GM21619 (cell line): ENCODE data around the gene TTLL5.
"Not testable (repeated sequence)": the region's sequence is repeated elsewhere in the genome, so short reads cannot be mapped to it uniquely, and the experiment has no call there.

ENCODE experiments used
- ATAC-seq: cut with Tn5 transposase; IDR thresholded peaks from one replicate; pipeline ENCODE4 v1.9.1; 2021; ENCODE audit not compliant: unreplicated experiment

The TTLL5 gene

DNA sequence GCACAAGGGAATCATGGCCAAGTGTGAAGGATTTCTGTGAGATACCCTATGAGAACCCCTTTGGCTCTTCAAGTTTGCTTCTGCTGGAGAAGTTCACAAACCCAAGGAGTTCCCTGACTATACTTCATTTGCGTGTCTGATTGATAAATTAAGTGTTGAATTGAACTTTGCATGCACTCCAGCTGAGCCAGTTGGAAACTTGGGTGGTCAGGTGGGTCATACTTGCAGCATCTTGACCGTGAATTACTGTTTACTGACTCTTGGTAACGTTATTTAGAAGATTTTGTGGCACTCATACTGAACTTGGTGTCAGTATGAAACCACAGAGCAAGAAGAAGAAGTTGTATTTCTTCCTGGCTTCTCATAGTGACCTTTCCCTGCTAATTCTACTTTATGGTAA, 243.3 kb downstream of the TTLL5 start:
- ATAC-seq: no peak

DNA sequence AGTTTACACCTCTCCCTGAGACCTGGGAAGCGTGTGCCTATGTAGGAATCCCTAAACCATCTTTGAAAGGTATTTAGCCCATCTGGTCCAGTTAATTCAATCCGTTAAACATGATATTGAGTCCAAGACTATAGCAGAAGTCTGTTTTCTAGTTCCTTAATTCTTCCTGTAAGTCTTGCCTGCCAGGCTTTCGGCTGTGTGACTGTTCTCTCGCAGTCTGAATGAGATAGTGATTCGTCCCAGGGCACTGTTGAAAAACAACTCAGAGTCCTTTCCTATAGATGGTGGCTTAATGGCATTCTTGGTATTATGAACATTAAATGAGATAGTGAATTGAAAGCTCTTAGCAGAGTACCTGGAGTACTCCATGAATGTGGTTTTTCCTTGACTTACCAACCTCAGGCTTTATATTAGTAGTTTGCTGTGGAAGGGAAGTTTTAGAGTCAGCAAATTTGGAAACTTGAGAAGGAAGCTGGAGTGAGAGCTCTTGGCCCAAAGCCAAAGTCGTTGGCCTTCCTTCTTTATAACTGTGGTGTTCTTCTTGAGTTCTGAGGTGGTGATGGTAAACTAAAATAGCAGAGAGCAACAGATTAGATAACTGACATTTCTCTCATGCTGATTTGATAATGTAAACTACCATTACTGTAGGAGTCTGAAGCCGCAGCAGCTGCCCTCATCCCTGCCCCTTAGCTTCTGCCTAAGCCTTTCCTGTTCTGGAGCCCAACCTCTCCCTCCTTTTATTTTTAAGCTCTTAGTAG, 244.3 kb downstream of the TTLL5 start:
- ATAC-seq: no peak

DNA sequence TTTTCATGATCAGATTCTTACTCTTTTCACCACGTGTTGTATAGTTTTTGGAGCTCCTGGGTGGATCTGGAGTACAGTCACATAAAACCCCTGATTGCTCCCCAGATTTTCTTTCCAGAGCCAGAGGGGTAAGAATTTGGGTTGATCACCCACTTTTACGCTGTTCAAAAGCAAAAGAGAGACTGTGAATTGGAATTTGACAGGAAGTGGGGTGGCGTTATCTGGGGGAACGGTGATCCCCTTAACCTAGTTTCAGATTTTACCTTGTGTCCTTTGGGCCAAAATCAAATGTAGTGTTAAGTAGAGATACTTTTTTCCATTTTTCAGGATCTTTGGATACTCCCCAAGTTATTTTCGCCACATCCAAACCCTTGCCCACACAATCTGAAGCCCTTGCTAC, 245.2 kb downstream of the TTLL5 start:
- no peak for ATAC-seq

DNA sequence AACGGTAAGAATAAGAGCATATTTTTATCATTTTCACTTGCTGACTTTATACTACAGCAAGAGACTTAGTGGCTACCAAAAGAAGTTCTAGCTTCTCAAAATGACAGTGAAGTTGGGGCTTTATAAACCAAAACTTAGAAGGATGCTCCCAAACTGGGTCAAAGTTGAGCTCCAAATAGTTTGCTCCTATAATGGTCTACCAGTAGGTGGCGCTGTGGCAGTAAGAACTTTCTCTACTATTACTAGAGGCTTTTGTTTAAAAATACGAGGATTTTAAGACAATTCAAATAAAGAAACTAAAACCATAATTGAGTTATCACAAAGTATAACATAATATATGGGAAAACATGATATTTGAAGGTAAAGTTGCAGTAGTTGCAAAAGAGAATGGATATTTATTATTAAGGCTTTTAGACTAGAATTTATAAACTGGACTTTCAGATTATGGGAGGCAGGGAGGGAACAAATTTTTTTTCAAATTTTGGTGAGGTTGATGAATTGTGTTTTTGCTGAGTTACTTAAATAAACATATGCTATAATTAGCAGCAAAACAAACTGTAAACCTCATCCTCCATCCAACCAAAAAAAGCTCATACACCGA, 245.7 kb downstream of the TTLL5 start:
- ATAC-seq: no peak

DNA sequence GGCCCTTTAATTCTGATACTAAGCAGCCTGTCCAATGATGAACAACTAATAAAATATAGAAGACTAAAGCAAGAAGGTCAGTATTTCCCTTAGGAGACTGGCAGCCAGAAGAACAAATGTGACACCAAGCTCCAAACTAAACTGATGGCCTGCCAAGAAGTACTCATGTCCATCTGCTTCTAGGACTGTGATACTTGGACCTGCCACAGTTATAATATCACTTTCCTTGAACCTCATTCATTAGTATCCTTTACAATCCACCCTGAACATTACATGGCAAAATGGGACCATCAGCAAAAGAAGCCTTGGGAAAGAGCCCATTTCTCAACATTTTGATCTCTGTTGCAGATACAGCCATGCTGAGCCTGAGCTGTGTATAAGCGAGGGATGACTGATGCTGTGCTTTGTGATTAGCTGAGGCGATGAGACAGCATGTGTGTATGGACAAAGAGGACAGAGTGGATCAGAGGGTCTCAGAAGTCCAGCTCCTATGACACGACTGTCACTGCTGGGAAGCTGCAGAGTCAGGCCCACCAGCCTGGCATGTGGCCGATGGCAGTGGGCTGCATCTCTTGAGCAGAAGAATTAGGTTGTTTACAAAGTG, 246.8 kb downstream of the TTLL5 start:
- ATAC-seq: no peak

DNA sequence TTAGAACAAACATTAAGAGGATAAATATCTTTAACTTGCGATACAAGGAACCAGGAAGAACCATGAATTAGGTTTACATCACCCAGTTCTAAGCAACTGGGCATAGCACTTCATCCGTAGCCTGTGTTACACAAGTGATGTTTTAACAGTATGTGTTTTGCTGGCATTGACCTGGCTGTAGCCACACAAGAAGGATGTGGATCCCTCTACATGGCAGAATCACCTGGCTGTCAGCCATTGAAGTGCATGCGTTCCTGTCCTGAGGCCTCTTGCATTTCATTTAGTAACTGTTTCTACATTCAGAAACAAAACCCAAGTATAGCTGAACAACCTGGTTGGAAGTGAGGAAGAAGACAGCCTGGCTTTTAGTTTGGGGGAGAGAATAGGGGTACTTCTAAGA, 248.6 kb downstream of the TTLL5 start:
- ATAC-seq: no peak

DNA sequence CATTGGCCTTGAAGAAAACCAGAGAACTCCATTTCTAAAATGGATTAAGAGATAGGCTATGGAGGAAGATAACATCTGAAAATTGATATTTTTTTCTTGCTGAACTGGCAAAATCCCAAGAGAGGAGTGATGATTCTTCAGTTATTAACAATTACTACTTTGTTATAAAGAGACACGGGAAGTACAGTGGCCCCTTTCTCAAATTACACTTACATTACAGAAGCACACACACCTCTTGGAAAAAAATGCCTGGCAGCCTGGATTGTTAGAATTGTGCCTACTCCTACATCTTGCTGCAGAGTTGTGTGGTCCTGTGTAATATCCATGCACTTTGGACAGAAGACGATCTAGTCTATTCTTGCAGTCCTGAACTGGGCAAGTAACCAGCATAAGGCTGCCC, 249.0 kb downstream of the TTLL5 start:
- no peak for ATAC-seq

DNA sequence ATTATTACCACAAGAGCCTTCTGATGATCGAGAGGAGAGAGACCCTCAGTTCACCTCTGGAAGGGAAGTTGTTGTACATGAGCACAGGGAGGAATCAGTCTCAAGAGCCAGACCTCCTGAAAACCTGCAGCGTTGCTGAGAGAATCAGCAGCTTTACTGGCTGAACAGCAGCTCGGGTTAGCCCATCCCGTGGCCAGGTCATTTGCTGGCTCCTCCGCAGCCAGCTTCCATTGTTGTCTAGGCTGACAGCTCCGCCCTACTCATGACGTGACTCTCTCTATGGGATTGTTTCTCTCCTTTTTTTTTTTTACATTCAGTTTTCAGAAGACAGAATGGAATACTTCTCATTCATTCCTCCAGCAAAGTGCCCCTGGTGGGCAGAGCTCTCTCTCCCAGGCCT, 250.8 kb downstream of the TTLL5 start:
- ATAC-seq: no peak

DNA sequence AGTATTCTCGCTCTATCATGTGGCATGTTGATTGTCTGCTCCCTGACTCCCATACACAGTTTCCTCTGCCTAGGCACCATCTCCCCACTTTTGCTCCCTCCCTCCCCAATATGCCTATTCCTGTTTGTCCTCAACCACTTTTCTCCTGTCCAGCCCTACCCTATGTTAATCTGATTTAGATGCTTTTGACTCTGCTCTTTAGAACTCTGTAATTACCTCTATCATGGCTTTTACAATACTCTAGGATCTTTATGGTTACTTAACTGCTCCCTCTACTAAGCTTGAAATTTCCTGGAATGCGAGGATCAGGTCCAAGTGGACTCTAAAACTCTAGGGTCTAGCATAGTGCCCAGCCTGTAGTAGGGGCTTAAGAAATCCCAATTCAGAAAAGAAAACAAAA, 252.1 kb downstream of the TTLL5 start:
- ATAC-seq: no peak

DNA sequence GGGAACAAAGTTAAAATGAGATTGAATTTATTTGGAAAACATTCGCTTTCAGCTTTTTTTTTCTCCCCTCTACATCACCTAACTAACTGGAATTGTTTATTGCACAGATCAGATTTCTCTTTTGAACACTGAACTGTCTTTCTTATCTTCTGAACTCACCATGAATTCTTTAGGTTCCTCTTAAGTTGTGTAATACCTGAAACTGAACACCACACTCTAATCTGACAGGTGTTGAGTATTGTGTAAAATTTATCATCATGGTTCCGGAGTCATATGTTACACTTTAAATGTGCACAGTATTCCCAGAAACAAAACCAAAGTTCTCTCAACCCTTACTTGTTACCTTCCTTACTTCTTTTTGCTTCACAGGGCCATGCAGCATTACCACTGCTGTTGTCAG, 254.0 kb downstream of the TTLL5 start:
- no peak for ATAC-seq

DNA sequence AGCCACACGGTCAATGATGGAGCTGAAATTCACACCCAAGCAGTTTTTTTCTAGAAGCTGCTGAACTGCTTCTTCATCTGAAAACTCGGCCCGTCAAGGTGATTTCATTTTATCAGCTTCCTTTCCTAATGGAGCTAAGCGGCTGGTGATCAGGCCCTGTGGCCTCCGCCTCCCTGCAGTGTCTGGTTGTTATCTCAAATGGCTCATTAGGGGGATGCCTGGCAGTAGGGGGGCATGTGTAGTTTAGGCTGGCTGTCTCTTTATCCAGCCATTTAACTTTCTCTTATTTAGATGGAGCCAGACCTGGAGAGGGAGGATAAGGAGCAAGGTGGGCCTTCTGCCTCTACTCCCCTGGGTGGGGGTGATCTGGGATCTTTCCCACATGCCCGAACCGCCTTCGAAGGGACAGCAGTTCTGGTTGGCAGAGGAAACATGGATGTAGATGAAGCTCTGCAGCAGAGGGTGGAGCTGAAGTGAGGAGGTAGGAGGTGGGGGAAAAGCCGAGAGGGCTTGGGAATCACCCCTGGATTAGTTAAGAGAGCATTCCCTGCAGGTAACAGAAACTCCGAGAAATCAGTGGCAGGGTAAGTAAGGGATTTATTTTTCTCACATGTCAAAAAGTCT, 256.4 kb downstream of the TTLL5 start:
- ATAC-seq: no peak

DNA sequence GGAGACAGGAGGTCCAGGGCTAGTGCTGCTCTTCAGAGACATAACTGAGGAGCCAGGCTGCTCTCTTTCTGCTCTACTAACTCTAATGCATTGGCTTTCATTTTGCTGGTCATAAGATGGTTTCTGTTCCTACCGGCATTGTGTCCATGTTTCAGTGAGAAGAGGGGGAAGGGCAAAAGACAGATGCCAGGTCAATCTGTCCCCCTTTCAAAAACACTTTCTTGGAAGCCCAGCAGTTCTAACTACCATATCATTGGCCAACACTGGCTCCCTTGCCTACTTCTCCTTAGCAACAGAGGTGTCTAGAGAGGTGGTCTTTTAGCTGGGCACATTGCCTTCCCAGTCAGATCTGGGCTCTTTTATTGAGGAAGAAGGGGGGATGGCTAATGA, 256.9 kb downstream of the TTLL5 start:
- no peak for ATAC-seq

DNA sequence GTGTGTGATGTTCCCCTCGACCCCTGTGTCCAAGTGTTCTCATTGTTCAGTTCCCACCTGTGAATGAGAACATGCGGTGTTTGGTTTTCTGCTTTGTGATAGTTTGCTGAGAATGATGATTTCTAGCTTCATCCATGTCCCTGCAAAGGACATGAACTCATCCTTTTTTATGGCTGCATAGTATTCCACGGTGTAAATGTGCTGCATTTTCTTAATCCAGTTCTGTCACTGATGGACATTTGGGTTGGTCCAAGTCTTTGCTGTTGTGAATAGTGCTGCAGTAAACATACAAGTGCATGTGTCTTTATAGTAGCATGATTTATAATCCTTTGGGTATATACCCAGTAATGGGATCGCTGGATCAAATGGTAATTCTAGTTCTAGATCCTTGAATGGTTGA, 259.4 kb downstream of the TTLL5 start:
- ATAC-seq: not testable (repeated sequence)

DNA sequence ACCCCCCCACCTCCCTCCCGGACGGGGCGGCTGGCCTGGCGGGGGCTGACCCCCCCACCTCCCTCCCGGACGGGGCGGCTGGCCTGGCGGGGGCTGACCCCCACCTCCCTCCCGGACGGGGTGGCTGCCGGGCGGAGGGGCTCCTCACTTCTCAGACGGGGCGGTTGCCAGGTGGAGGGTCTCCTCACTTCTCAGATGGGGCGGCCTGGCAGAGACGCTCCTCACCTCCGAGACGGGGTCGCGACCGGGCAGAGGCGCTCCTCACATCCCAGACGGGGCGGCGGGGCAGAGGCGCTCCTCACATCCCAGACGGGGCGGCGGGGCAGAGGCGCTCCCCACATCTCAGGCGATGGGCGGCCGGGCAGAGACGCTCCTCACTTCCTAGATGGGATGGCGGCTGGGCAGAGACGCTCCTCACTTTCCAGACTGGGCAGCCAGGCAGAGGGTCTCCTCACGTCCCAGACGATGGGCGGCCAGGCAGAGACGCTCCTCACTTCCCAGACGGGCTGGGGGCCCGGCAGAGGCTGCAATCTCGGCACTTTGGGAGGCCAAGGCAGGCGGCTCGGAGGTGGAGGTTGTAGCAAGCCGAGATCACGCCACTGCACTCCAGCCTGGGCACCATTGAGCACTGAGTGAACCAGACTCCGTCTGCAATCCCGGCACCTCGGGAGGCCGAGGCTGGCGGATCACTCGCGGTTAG, 264.2 kb downstream of the TTLL5 start:
- not testable (repeated sequence) for ATAC-seq

DNA sequence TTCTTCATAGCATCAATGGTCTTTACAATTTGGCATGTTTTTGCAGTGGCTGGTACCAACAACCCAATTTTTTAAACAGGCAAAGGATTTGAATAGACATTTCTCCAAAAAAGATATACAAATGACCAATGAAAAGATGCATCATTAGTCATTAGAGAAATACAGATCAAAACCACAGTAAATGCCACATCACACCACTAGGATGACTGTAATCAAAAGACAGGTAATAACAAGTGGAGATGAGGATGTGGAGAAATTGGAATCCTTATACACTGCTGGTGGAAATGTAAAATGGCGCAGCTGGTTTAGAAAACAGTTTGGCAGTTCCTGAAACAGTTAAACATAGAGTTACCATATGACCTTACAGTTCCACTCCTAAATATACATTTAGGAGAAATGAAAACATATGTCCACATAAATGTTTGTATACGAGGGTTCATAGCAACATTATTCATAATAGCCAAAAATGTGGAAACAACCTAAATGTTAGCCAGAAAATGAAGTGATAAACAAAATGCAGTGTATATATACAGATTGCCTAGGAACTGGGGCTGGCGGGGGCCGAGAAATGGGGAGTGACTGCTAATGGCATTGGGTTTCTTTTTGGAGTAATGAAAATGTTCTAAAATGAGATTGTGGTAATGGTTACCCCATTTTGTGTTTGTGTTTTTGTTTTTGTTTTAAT, 265.5 kb downstream of the TTLL5 start:
- ATAC-seq: no peak

DNA sequence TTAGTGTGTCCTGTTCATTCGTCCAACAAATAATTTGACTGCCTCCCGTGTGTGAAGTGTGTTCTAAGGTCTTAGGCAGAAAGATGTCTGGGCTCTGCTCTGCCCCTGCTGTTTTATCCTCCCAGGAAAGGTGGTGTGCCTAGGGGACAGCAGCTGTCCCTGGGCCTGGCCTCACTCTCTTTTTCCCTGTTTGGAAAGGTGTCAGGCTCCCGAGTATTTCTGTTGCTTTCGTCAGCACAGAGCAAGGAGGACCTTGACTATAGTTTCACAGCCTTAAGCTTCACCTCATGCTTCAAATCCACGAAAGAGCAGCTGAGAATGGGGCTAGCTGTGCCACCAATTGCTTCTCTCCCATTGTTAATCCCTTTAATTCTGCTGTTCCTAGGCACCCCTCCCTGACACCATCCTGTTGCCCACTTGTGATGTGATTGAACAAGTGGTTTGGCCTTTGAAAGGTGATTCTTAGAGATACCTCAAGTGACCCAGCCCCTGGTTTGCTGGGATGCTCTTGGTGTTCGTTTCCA, 266.6 kb downstream of the TTLL5 start:
- ATAC-seq: no peak

DNA sequence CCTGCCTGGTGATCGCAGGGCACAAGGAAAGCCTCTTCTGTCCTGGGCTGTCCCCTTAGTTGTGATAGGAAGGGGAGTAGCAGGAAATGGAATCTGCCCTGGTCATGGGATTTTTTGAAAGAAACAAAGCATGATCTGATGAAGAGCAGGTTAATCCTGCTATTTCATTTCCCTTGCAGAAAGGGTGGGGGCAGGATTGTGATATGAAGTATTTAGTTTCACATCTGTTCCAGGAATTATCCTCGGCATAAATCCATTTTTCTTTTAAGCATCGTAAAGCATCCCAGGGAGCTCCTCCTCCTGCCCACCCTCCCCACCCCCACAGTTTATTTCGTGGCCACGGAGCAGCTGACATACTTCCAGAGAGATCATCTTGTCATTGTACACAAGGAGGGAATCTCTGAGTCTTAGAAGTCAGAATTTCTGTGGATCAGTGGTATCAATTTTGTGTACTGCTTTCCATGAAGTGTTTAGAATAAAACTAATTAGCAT, 267.7 kb downstream of the TTLL5 start:
- ATAC-seq: no peak

DNA sequence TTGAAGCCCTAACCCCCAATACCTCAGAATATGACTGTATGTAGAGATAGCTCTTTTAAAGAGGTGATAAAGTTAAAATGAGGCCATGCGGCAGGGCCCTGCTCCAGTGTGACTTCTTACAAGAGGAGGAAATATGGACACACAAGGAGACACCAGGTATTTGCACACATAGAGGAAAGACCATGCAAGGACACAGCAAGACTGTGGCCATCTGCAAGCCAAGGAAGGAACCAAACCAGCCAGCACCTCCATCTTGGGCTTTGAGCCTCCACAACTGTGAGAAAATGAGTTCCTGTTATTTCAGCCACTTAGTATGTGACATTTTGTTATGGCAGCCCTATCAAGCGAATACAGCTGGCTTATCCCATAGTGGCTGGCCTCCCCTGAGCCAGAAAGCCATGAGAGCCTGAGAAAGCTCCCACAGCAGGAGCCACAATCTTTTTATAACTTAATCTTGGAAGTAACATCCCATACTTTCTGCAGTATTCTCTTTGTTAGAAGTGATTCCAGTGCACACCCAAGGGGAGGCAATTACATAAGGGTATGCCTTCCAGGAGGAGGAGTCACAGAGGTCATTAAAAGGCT, 272.8 kb downstream of the TTLL5 start:
- no peak for ATAC-seq

DNA sequence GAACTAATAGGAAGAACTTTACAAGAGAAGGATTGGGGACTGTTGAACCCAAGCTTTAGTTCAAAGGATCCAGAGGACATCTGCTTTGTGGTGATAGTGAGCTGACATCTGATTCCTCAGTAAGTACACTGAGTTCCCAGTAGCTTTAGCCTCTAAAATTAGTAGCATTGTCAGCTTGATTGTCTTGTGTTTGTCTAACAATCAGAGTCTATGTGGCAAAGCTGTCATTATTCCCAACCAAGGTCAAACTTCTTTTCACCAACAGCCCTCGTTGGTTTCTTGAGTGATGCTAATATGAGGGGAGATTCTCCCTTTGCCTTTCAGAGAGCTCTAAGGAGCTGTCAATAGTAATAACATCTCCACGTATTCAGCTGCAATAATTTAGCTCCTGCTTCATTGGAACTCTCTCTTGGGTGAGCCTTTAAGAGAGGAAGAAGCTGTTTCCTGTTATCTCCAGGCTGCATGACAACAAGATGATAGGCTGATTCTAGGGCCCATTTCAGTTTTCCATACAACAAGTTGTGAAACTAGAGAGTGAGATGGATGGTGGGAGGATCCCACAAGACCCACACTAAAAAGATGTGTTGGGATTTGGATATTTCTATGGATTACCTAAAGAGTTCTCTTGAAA, 274.1 kb downstream of the TTLL5 start:
- no peak for ATAC-seq

DNA sequence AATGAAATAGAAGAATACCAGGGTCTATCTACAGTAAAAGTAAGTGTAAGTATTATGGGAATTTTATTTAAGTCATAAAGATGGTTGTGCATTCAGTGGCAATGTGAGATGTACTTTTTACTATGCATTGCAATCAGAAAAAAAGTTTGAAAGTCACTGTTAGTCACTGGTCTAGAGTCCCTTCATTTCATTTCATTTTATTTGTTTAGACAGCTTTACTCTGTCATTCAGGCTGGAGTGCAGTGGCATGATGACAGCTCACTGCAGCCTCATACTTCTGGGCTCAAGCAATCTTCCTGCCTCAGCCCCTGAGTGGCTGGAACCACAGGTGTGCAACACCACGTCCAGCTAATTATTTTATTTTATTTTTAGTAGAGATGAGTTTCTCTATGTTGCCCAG, 278.2 kb downstream of the TTLL5 start:
- no peak for ATAC-seq
